Epithelial cell of proximal tubule (primary cell): ENCODE data around the gene P3H2. TPM values are rescaled to one million over a fixed set of nuclear protein-coding genes. Genes with fewer than 3 reads are reported as not detected.

Experiments used
- DNase-seq: peaks from one replicate; pipeline ENCODE4 v3.0.0-alpha.2; 2011; ENCODE audit warnings: low read depth
- H3K4me3 ChIP-seq: 2 replicates; pipeline ENCODE4 v1.5.1; 2011; ENCODE audit warnings: low read depth, mild to moderate bottlenecking, low read length
- CTCF ChIP-seq: conservative IDR thresholded peaks from 2 replicates; pipeline ENCODE4 v1.5.1; 2012; ENCODE audit warnings: low read depth, mild to moderate bottlenecking, low read length
- total RNA-seq: library from RNA; depleted of rRNA; stranded (reverse); fragments of >200 nt; gene quantifications from 2 replicates; pipeline ENCODE4 v1.2.3, GENCODE V29; 2015

P3H2 gene
- total RNA-seq, 1 donor from 2014 or later: 107 TPM

GRCh38 chr3:190097617-190098016, 23.1 kb downstream of the P3H2 start:
- TF ChIP-seq CTCF: no peak
- DNase-seq: no peak
- no peak overlapping the region for H3K4me3 ChIP-seq

GRCh38 chr3:190097025-190097424, 23.7 kb downstream of the P3H2 start:
- no peak for DNase-seq
- H3K4me3 ChIP-seq: no peak overlapping the region
- TF ChIP-seq CTCF: no peak

- no peak overlapping the region for H3K4me3 ChIP-seq
- no peak for TF ChIP-seq CTCF
- no peak for DNase-seq
These were observed 24.4 kb downstream of the P3H2 start for GRCh38 chr3:190096345-190096744.

GRCh38 chr3:190094160-190094718, 26.5 kb downstream of the P3H2 start:
- no peak overlapping the region for H3K4me3 ChIP-seq
- TF ChIP-seq CTCF: no peak
- no peak for DNase-seq

GRCh38 chr3:190092250-190092649, 28.4 kb downstream of the P3H2 start:
- no peak overlapping the region for H3K4me3 ChIP-seq
- TF ChIP-seq CTCF: no peak
- DNase-seq: no peak

- no peak overlapping the region for H3K4me3 ChIP-seq
- DNase-seq: no peak
- no peak for TF ChIP-seq CTCF
These were observed 31.0 kb downstream of the P3H2 start for GRCh38 chr3:190089711-190090110.

- no peak overlapping the region for H3K4me3 ChIP-seq
- no peak for TF ChIP-seq CTCF
- no peak for DNase-seq
These were observed 31.8 kb downstream of the P3H2 start for GRCh38 chr3:190088890-190089289.
